Progenitor cell of endocrine pancreas (in vitro differentiated cells): ENCODE measurements around the gene TMEM176B. TPM values are rescaled to one million over a fixed set of nuclear protein-coding genes. Genes with fewer than 3 reads are reported as not detected.

ENCODE experiments used
- DNase-seq: peaks from one replicate; pipeline ENCODE4 v3.0.0; 2021; ENCODE audit warnings: low spot score; ENCODE audit not compliant: unreplicated experiment
- H3K27ac Mint-ChIP-seq: 2 replicates; pipeline ENCODE4 v1.8.0; 2021; ENCODE audit warnings: mild to moderate bottlenecking, moderate library complexity, mixed read lengths
- H3K27me3 Mint-ChIP-seq: 2 replicates; pipeline ENCODE4 v1.8.0; 2021; ENCODE audit warnings: mixed read lengths
- H3K36me3 Mint-ChIP-seq: 2 replicates; pipeline ENCODE4 v1.8.0; 2022; ENCODE audit warnings: mixed read lengths; ENCODE audit not compliant: insufficient read depth
- H3K4me1 Mint-ChIP-seq: 2 replicates; pipeline ENCODE4 v1.8.0; 2021; ENCODE audit warnings: low read depth, mixed read lengths
- H3K4me3 Mint-ChIP-seq: 2 replicates; pipeline ENCODE4 v1.8.0; 2021; ENCODE audit warnings: low read depth, mild to moderate bottlenecking, moderate library complexity, mixed read lengths
- H3K9me3 Mint-ChIP-seq: 2 replicates; pipeline ENCODE4 v1.8.0; 2021; ENCODE audit warnings: low read depth, mixed read lengths
- CTCF ChIP-seq: fragments of 200-600 bp; sonication (generic); IDR thresholded peaks from one replicate; pipeline ENCODE4 v1.5.0; 2021; ENCODE audit warnings: antibody characterized with exemption, mild to moderate bottlenecking; ENCODE audit not compliant: unreplicated experiment
- total RNA-seq: library from RNA; stranded (reverse); gene quantifications from 2 replicates; pipeline ENCODE4 v1.2.1, GENCODE V29; 2021

The TMEM176B gene
- total RNA-seq, 1 donor from 2014 or later = 8.9 TPM

- Mint-ChIP-seq H3K4me3 (no peak overlapping the region), H3K36me3 (no peaks in the 10 kb centered on the region), H3K9me3 (no peaks in the 10 kb centered on the region), H3K4me1 (peaks cover 6% of the 10 kb centered on the region), H3K27ac (no peak overlapping the region), H3K27me3 (peaks cover 12% of the 10 kb centered on the region)
- no peak for TF ChIP-seq CTCF
- no peak for DNase-seq
These were observed 12.6 kb downstream of the TMEM176B start for GRCh38 chr7:150787321-150788281.

GRCh38 chr7:150784954-150785353 is 15.2 kb downstream of the TMEM176B start:
- no peak for TF ChIP-seq CTCF
- Mint-ChIP-seq H3K4me3 (no peak overlapping the region), H3K36me3 (no peaks in the 10 kb centered on the region), H3K27me3 (peaks cover 13% of the 10 kb centered on the region), H3K9me3 (no peaks in the 10 kb centered on the region), H3K27ac (no peak overlapping the region), H3K4me1 (peaks cover 13% of the 10 kb centered on the region)
- DNase-seq = no peak

- Mint-ChIP-seq H3K27me3 (peaks cover 13% of the 10 kb centered on the region), H3K4me3 (no peak overlapping the region), H3K4me1 (peaks cover 13% of the 10 kb centered on the region), H3K27ac (no peak overlapping the region), H3K36me3 (no peaks in the 10 kb centered on the region), H3K9me3 (no peaks in the 10 kb centered on the region)
- DNase-seq = no peak
- TF ChIP-seq CTCF = no peak
These were observed 15.9 kb downstream of the TMEM176B start for GRCh38 chr7:150784120-150784736.

- H3K4me1 Mint-ChIP-seq = peaks cover 11% of the 10 kb centered on the region
- no peak overlapping the region for H3K4me3 Mint-ChIP-seq
- H3K27ac Mint-ChIP-seq = no peak overlapping the region
These were observed 18.2 kb downstream of the TMEM176B start for GRCh38 chr7:150781961-150782360.

More at GRCh38 chr7:150781961-150782360, 18.2 kb downstream of the TMEM176B start:
- no peaks in the 10 kb centered on the region for H3K36me3 Mint-ChIP-seq
- TF ChIP-seq CTCF = no peak
- no peaks in the 10 kb centered on the region for H3K9me3 Mint-ChIP-seq
- DNase-seq = no peak
- H3K27me3 Mint-ChIP-seq = peaks cover 20% of the 10 kb centered on the region
